ENCODE measurements around the gene TLE4.
A peak's percentile ranks its signal among the peaks of the same experiment; 100 is the strongest.

TLE4 gene

GRCh38 chr9:79667817-79668436 lies 96.2 kb downstream of the TLE4 start:
- DNase-seq, result no peak

DNA sequence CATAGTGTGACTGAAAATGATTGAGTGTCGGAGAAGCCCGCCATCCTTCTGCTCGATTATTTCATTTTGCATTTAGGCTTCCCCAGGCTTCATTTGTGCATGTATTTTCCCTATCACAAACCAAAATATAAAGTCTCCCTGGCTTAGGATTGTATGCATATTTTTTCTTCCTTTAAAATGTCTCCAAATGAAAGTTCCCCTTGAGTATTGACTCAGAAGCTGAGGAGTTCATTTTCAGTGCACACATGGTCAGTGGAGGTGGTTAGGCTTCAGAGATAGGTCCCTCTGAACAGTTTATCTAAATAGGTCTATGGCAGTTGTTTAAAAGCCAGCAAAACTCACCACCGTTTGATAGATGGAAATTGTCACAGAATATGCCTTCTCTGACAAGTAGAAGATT lies 97.2 kb downstream of the TLE4 start:
- no peak for DNase-seq

DNA sequence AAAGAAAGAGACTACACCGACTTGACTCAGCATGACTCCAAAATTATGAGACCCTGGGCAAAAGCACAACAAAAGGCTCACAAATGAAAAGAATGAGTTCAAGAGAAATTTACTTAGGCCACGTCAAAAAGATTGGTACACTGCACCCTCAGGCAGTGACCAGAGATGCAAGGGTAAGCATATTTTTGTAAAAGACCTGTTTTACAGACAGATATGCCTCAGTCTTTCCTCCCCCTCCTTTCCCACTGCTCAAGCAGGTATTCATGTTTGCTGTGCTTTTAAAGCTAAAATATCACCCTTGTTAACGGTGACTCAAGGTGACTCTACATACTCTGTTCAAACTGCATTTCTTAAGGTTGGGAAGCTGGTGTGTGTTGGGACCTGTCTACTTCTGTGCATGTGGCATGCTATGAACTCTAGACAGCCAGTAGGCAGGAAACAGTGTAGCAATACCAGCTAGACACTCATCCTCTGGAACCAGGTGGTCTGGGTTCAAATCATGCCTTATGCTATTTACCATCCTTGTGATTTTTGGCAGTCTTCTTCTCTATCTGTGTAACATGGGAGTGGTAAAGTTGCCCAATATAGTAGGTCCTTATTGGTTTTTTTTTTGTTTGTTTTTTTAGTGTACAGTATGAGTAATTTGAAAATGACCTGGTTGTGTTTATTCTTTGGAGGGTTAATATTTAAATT lies 98.7 kb downstream of the TLE4 start:
- DNase-seq, result no peak

GRCh38 chr9:79671558-79671957 lies 99.8 kb downstream of the TLE4 start:
- no peak for DNase-seq

- DNase-seq, result no peak
Measured at GRCh38 chr9:79672236-79672635, 100.5 kb downstream of the TLE4 start.

- DNase-seq, result no peak
Measured at GRCh38 chr9:79672891-79673290, 101.1 kb downstream of the TLE4 start.

DNA sequence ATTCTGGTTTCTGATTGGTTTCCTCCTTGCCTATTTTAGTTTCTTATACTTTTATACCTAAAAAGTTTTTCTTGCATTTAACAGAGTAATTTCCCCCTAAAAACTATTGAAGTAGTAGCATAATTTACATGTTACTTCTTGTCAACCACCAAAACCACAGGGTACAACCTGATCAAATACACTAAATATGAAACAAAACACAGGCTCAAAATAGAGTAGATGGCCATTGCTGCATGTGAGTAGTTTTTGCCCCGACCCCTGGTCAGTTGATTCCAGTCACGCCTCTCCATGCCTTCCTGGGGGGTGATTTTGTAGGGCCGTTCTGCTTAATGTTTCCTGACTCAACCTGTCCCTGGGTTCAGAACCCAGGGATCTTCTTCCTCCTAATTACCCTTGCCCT lies 101.8 kb downstream of the TLE4 start:
- DNase-seq, result no peak

- DNase-seq, result no peak
Measured at GRCh38 chr9:79674052-79674777, 102.5 kb downstream of the TLE4 start.

DNA sequence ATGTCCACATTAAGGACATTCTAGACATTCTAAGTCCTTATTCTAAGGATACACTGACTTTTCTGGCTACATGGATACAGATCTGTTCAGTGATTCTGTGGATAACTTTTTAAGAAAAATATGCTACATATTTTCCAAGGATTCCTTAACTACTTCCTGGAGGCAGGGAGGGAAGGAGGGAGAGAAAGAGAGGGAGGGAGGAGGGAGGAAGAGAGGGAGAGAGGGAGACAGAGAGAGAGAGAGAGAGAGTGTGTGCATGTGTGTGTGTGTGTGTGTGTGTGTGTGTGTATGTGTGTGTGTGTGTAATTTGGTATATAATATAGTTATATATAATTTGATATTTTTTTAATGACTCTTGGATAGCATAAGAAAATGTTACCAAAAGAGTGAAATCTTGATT lies 109.8 kb downstream of the TLE4 start:
- no peak for DNase-seq

- no peak for DNase-seq
Measured at GRCh38 chr9:79682076-79682736, 110.4 kb downstream of the TLE4 start.

DNA sequence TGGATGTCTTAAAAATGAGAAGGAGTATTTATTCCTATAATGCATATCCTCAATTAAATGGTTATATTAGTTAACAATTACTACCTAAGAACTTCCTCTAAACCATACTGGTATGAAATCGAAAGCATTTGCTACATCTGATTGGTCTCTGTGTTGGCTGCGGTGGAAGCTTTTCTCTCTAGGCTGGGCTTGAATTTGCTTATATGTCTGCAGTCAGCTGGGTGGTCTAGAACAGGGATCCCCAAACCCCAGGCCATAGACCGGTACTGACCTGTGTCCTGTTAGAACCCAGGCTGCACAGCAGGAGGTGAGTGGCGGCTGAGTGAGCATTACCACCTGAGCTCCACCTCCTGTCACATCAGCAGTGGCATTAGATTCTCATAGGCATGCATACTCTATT lies 112.3 kb downstream of the TLE4 start:
- no peak for DNase-seq

DNA sequence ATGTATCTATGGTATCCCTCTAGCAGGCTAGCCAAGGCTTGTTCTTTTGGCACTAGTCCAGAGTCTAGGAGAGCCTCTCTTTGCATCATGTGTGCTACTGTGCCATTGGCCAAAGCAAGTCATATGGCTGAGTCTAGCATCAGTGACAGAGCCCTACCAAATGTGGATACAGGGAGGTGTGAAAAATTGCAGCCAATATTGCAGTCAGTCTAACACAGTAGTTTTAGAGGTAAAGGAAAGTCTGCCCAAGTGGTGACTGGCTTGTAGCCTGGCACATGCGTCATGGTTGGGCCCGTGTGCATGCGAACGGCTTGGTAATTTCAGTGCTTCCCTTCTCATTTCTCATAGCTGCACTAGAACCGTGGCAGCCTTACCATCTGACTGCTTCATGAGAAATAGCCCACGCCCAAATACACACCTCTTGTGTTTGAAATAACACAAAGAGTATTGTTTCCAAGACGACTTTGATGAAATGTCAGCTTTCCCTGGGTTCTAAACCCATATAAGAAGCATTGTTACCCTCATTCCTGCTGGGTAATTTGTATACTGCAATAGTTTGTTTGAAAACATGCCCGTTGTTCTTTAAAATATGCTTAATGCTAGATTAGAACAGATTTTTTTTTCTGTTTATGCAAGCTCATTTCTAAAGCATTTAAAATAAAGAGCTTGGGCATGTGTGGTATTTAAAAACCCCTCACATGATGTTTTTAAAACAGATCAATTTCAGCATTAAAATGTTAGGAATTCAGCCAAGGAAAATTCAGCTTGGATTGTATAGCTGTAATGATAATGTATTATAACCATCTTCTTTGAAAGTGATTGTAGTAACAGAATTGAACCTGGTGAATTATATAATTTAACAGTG lies 113.2 kb downstream of the TLE4 start:
- no peak for DNase-seq

GRCh38 chr9:79685577-79685976 lies 113.8 kb downstream of the TLE4 start:
- no peak for DNase-seq

DNA sequence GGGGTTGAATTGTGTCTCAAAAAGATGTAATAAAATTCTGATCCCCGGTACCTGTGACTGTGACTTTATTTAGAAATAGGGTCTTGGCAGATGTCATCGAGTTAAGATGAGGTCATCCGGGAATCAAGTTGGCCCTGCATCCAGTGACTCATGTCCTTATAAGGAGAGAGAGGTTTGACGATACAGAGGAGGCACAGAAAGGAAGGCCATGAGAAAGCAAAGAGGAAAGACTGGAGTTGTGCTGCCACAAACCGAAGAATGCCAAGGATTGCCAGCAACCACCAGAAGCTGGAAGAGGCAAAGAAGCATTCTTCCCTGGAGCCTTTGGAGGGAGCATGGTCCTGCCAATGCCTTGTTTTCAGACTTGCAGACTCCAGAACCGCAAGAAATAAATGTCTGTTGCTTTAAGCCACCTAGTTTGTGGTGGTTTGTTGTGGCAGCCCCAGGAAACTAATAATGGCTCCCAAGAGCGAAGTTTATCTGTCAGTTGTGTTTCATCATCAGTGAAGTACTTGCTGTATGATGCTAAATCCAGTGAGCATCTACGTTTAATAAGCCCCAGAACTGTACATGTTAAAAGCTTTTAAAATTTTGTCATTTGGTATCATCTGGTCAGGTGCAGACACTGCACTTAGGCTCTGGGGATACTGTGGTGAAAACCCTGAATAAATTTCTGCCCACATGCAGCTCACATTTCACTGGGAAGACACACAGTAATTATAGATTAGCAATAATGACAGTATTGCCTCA lies 114.8 kb downstream of the TLE4 start:
- no peak for DNase-seq

DNA sequence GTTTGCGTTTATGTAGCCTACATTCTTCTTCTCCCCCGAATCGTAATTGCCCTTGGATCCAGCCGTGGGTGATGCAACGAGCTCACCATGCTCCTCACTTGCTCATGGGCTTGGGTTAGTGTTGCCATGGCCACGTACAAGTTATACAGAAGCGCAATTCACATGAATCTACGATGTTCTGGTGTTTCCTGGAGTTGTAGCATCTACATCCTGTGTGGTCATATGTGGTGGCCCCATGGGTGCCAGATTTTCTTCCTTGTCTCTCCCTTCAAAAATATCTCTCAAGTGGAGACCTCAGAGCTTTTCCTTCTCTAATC lies 115.3 kb downstream of the TLE4 start:
- peak; percentile 49 for DNase-seq

DNA sequence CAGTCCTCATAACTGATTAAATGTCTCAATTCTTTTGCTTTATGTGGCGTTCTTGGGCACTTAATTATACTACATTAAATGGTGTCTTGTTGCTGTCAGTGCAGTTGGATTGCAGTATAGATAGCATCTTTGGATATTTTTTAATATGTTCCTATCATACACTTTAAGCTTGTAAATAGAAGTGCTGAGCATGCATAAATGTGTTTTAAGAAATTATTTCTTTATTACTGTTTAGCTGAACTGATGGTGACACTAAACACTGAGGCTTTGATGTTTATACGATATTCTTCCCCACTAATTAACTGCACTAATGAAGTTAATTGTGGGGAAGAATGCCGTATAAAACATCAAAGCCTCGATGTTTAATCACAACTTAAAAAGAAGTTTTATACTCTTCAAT lies 116.6 kb downstream of the TLE4 start:
- no peak for DNase-seq

GRCh38 chr9:79689576-79689975 lies 117.8 kb downstream of the TLE4 start:
- no peak for DNase-seq

DNA sequence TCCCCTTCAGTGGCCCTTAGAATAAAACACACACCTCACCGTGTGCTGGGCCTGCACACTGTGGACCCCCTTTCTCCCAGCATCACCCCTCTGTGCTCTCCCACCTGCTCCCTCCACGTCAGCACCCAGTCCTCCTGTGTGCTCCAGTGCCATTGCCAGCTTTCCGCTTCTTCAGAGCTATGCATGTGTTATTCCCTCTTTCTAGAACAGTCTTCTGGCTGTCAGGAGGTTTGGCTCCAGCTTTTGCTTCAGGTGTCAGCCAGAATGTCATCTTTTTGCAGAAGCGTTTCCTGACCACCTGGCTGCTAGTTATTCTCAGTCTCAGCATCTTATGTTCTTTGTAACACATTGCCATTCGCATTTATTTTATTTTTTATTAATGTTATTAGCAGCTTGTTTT lies 119.7 kb downstream of the TLE4 start:
- no peak for DNase-seq

- no peak for DNase-seq
Measured at GRCh38 chr9:79692857-79693571, 121.2 kb downstream of the TLE4 start.

DNA sequence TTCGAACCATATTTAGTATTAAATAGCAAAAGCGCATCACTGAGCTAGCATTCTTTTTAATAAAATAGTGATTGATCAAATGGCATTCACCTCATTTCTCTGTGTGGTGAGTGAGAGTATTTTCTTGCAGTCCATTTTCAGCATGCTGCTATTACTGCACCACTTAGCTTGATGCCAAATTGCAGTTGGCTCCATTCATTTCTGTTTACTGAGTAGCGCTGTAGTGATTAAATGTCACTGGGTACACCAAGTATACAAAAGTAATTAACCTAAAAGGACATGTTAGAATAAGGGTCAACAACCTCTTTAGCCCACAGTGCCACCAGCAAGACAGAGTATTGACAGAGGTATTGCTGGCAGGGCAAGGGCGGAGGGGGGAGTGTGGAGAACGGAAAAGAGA lies 122.0 kb downstream of the TLE4 start:
- no peak for DNase-seq

GRCh38 chr9:79694208-79694607 lies 122.4 kb downstream of the TLE4 start:
- DNase-seq, result no peak
